Right atrium auricular region (tissue), 2 donors: ENCODE results near the gene KIF1A. TPM values are rescaled to one million over a fixed set of nuclear protein-coding genes. Genes with fewer than 3 reads are reported as not detected.

Experiments
- DNase-seq: peaks from one replicate; pipeline ENCODE4 v3.0.0-alpha.2; 2019; ENCODE audit warnings: low spot score
- H3K27ac ChIP-seq, 2 donors: fragments of 200-600 bp; sonication (generic); 1 replicate in 1 of 2; 2 replicates in 1 of 2; pipeline ENCODE4 v1.5.1; 2016 to 2019
- H3K27me3 ChIP-seq, 2 donors: fragments of 200-600 bp; sonication (generic); one replicate each; pipeline versions ENCODE4 v1.5.1 to v1.6.0; 2017 to 2019
- H3K36me3 ChIP-seq: fragments of 200-600 bp; sonication (generic); one replicate; pipeline ENCODE4 v1.5.1; 2016
- H3K4me1 ChIP-seq, 2 donors: fragments of 200-600 bp; sonication (generic); one replicate each; pipeline versions ENCODE4 v1.5.1 to v1.6.0; 2017 to 2019
- H3K4me3 ChIP-seq, 2 donors: fragments of 200-600 bp; sonication (generic); 1 replicate in 1 of 2; 2 replicates in 1 of 2; pipeline ENCODE4 v1.5.1; 2017 to 2019; ENCODE audit warnings: mild to moderate bottlenecking in 1 of 2, moderate library complexity in 1 of 2
- H3K9me3 ChIP-seq, 2 donors: fragments of 200-600 bp; sonication (generic); one replicate each; pipeline ENCODE4 v1.5.1; 2019
- CTCF ChIP-seq, 2 donors: fragments of 200-600 bp; sonication (generic); IDR thresholded peaks; one replicate each; pipeline ENCODE4 v1.5.1; 2019; ENCODE audit warnings: antibody characterized with exemption in 2 of 2
- total RNA-seq, 2 donors: library from RNA; depleted of rRNA; stranded (reverse); fragments of >200 nt; gene quantifications; one replicate each; pipeline ENCODE4 v1.1.0, GENCODE V29; 2016

The KIF1A gene
- total RNA-seq, 2 donors from 2014 or later = 41.8 to 43.7 TPM

- Histone ChIP-seq H3K36me3 (no peaks in the 10 kb centered on the region), H3K27me3 (no peaks in the 10 kb centered on the region), H3K27ac (no peak overlapping the region), H3K4me1 (peaks cover 0 to 14% of the 10 kb centered on the region in 2 donors), H3K9me3 (no peaks in the 10 kb centered on the region), H3K4me3 (no peak overlapping the region)
- no peak for TF ChIP-seq CTCF (IDR thresholded peaks at IDR 0.05)
- no peak for DNase-seq
Measured at GRCh38 chr2:240790370-240791220, 29.4 kb downstream of the KIF1A start.

- H3K4me3 ChIP-seq = no peak overlapping the region
- peaks cover 0 to 14% of the 10 kb centered on the region in 2 donors for H3K4me1 ChIP-seq
- DNase-seq = no peak
- no peaks in the 10 kb centered on the region for H3K36me3 ChIP-seq
- no peak for TF ChIP-seq CTCF (IDR thresholded peaks at IDR 0.05)
- no peaks in the 10 kb centered on the region for H3K9me3 ChIP-seq
- H3K27ac ChIP-seq = no peak overlapping the region
- no peaks in the 10 kb centered on the region for H3K27me3 ChIP-seq
Measured at GRCh38 chr2:240789501-240790369, 30.3 kb downstream of the KIF1A start.

GRCh38 chr2:240789051-240789453 is 31.0 kb downstream of the KIF1A start:
- no peaks in the 10 kb centered on the region for H3K9me3 ChIP-seq
- H3K4me1 ChIP-seq = peaks cover 0 to 14% of the 10 kb centered on the region in 2 donors
- H3K4me3 ChIP-seq = no peak overlapping the region
- no peak for TF ChIP-seq CTCF (IDR thresholded peaks at IDR 0.05)
- no peak for DNase-seq
- H3K27ac ChIP-seq = no peak overlapping the region
- no peaks in the 10 kb centered on the region for H3K27me3 ChIP-seq
- H3K36me3 ChIP-seq = no peaks in the 10 kb centered on the region

DNA sequence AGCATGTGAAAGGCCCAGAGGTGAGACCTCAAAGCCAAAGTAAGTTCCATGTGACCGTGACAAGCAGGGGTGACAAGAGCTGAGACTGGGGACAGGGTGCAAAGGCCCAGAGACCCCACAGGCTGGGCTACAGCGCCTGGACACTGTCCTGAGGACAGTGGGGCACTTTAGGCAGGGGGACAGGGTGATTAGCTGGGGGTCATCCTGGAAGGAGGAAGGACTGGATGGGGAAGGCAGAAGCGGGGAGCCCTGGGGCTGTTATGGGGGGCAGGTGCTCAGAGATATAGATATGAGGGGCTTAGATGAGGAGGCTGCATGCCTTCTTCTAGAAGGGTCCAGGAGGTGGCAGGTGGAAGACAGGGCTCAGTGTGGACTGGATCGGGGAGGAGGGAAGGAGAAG is 31.5 kb downstream of the KIF1A start:
- H3K27me3 ChIP-seq = no peaks in the 10 kb centered on the region

More for the DNA sequence above, 31.5 kb downstream of the KIF1A start:
- Histone ChIP-seq H3K4me3 (no peak overlapping the region), H3K4me1 (peaks cover 0 to 14% of the 10 kb centered on the region in 2 donors), H3K27ac (no peak overlapping the region), H3K36me3 (no peaks in the 10 kb centered on the region), H3K9me3 (no peaks in the 10 kb centered on the region)
- DNase-seq = no peak
- TF ChIP-seq CTCF (IDR thresholded peaks at IDR 0.05) = no peak
